ENCODE measurements around the gene SMARCC1.

GRCh38 chr3:47588053-47588452 lies 193.6 kb downstream of the SMARCC1 start:
- no peak for TF ChIP-seq SP1 (IDR thresholded peaks at IDR 0.05; ENCODE audit: low read depth)
- TF ChIP-seq CTCF (IDR thresholded peaks at IDR 0.05 in 2 of 3, conservative IDR thresholded peaks at IDR 0.05 in 1 of 3; ENCODE audit: borderline replicate concordance in 1 of 3, insufficient read depth in 1 of 3, low read depth in 2 of 3, low read length in 2 of 3) = no peak
- TF ChIP-seq POLR2A (IDR thresholded peaks at IDR 0.05; ENCODE audit: borderline replicate concordance, extremely low read depth, insufficient read depth, insufficient read length) = no peak
- TF ChIP-seq POLR2AphosphoS5 (IDR thresholded peaks at IDR 0.05; ENCODE audit: low read depth, low read length) = no peak
- no peak for TF ChIP-seq EZH2phosphoT487 (IDR thresholded peaks at IDR 0.05; ENCODE audit: borderline replicate concordance)
- TF ChIP-seq ZBTB33 (IDR thresholded peaks at IDR 0.05; ENCODE audit: extremely low read depth, insufficient replicate concordance, low read length) = no peak
